Measurements from ENCODE around the gene PLEKHO2. TPM values are rescaled to one million over a fixed set of nuclear protein-coding genes. Genes with fewer than 3 reads are reported as not detected.
A peak's percentile ranks its signal among the peaks of the same experiment; 100 is the strongest.

PLEKHO2 gene
- total RNA-seq, 1 donor from 2014 or later = 4.2 TPM

- Histone ChIP-seq H3K36me3 (ENCODE audit: control insufficient read depth, insufficient read depth, low read length) (no peaks in the 10 kb centered on the region), H3K4me3 (ENCODE audit: low read depth, low read length) (no peak overlapping the region), H3K27me3 (ENCODE audit: control insufficient read depth, insufficient read depth, low read length) (no peaks in the 10 kb centered on the region)
- TF ChIP-seq, protein P1, sequence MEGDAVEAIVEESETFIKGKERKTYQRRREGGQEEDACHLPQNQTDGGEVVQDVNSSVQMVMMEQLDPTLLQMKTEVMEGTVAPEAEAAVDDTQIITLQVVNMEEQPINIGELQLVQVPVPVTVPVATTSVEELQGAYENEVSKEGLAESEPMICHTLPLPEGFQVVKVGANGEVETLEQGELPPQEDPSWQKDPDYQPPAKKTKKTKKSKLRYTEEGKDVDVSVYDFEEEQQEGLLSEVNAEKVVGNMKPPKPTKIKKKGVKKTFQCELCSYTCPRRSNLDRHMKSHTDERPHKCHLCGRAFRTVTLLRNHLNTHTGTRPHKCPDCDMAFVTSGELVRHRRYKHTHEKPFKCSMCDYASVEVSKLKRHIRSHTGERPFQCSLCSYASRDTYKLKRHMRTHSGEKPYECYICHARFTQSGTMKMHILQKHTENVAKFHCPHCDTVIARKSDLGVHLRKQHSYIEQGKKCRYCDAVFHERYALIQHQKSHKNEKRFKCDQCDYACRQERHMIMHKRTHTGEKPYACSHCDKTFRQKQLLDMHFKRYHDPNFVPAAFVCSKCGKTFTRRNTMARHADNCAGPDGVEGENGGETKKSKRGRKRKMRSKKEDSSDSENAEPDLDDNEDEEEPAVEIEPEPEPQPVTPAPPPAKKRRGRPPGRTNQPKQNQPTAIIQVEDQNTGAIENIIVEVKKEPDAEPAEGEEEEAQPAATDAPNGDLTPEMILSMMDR (IDR thresholded peaks at IDR 0.05; ENCODE audit: insufficient read depth, low read length, severe bottlenecking) = no peak
- FAIRE-seq = no peak
- no peak for DNase-seq (ENCODE audit: low read depth)
Observed at GRCh38 chr15:64837502-64837901, 4.2 kb upstream of the PLEKHO2 start.

DNA sequence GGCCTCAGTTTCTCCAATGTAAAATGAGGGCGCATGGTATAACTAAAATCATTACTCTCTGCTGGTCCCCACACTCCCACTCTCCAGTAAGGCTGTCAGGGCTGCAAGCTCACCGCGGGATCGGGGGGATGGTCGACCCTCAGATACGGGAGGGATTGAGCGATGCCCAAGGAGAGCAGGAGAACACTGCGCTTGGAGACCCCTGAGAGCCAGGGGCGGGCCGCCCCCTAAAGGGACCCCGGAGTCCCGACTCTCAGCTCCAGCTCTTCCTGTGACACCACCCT, 713 bp upstream of the PLEKHO2 start:
- Histone ChIP-seq H3K27me3 (ENCODE audit: control insufficient read depth, insufficient read depth, low read length) (no peaks in the 10 kb centered on the region), H3K4me3 (ENCODE audit: low read depth, low read length) (peak overlapping the region; percentile 52), H3K36me3 (ENCODE audit: control insufficient read depth, insufficient read depth, low read length) (no peaks in the 10 kb centered on the region)
- TF ChIP-seq, protein P1 (IDR thresholded peaks at IDR 0.05; ENCODE audit: insufficient read depth, low read length, severe bottlenecking) = no peak
- no peak for DNase-seq (ENCODE audit: low read depth)
- FAIRE-seq = no peak

DNA sequence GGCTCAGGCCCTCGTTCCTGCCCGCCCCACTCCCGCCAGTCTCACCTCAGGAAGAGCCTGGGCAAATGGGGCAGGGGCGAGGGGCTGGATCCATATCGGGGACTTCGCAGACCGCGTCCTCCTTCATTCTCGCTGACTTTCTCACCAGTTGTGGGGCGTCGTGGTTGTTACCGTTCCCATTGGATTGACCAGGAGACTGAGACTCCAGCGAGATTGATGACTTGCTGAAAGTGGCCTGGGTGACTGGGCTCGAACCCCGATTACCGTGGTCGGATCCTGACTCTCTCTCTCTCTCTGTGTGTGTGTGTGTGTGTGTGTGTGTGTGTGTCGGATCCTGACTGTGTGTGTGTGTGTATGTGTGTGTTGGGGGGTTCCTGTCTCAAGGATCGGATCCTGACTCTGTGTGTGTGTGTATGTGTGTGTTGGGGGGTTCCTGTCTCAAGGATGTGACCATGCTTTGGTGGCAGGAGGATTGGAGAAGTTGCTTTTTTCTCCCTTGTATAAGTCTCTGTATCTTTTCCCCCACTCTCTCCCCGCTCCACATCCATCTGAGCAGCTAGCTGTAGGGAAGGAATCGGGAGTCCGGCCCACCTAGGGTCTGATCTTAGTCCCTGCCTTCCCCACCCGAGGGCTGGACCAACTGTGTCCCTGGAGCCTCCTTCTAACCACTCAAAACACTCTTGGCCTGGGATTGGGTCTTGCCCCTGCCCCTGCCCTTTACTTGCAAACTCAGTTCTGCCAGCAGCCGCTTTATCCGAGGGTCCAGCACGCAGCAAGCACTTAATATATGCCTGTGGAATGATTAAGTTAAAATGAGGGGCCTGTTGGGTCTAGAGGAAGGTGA, 603 bp downstream of the PLEKHO2 start:
- Histone ChIP-seq H3K36me3 (ENCODE audit: control insufficient read depth, insufficient read depth, low read length) (no peaks in the 10 kb centered on the region), H3K27me3 (ENCODE audit: control insufficient read depth, insufficient read depth, low read length) (no peaks in the 10 kb centered on the region), H3K4me3 (ENCODE audit: low read depth, low read length) (peak overlapping the region; percentile 52)
- TF ChIP-seq, protein P1 (IDR thresholded peaks at IDR 0.05; ENCODE audit: insufficient read depth, low read length, severe bottlenecking) = no peak
- DNase-seq (ENCODE audit: low read depth) = peak; percentile 16
- FAIRE-seq = no peak

- no peak for DNase-seq (ENCODE audit: low read depth)
- TF ChIP-seq, protein P1 (IDR thresholded peaks at IDR 0.05; ENCODE audit: insufficient read depth, low read length, severe bottlenecking) = no peak
- Histone ChIP-seq H3K27me3 (ENCODE audit: control insufficient read depth, insufficient read depth, low read length) (no peaks in the 10 kb centered on the region), H3K4me3 (ENCODE audit: low read depth, low read length) (no peak overlapping the region), H3K36me3 (ENCODE audit: control insufficient read depth, insufficient read depth, low read length) (no peaks in the 10 kb centered on the region)
- no peak for FAIRE-seq
Observed at GRCh38 chr15:64842986-64843561, 1.4 kb downstream of the PLEKHO2 start.

DNA sequence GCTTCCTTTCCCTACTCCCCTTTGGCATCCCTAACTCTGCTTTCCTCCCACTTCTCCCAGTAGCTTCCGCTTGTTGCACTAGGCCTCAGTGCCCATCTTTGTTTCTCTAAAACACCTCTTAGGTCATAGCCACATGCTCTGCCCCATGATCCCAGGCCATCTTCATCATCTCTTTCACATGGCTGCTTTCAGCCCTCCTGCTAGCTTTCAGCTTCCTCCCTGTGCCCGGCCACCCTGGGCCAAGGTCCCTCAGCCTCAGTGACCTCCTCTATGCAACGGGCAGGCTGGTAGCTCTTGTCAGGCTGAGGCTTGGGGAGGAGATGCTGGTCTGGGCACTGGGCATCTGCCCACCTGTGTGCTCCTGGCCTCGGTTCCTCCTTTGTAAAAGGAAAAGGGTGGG, 2.3 kb downstream of the PLEKHO2 start:
- H3K36me3 ChIP-seq (ENCODE audit: control insufficient read depth, insufficient read depth, low read length) = no peaks in the 10 kb centered on the region
- no peak overlapping the region for H3K4me3 ChIP-seq (ENCODE audit: low read depth, low read length)
- DNase-seq (ENCODE audit: low read depth) (no peak), FAIRE-seq (no peak)
- H3K27me3 ChIP-seq (ENCODE audit: control insufficient read depth, insufficient read depth, low read length) = no peaks in the 10 kb centered on the region
- TF ChIP-seq, protein P1 (IDR thresholded peaks at IDR 0.05; ENCODE audit: insufficient read depth, low read length, severe bottlenecking) = no peak

All from bronchial epithelial cell (primary cell).